Astrocyte (in vitro differentiated cells and primary cell): ENCODE results near the gene FOXO6.

Source experiments
- CTCF ChIP-seq: IDR thresholded peaks from 2 replicates; pipeline ENCODE4 v1.5.1; 2011; ENCODE audit warnings: low read depth, mild to moderate bottlenecking, inconsistent platforms, low read length, moderate library complexity; ENCODE audit not compliant: insufficient read depth
- EZH2 ChIP-seq: IDR thresholded peaks from 2 replicates; pipeline ENCODE4 v1.6.1; 2012; ENCODE audit warnings: mild to moderate bottlenecking, low read length, inconsistent platforms; ENCODE audit not compliant: insufficient read depth

- TF ChIP-seq CTCF (no peak), EZH2 (no peak)
Observed at GRCh38 chr1:41425369-41425768, 64.1 kb downstream of the FOXO6 start.
